GM23338 (cell line): Measurements from ENCODE around the gene APOB. TPM values are rescaled to one million over a fixed set of nuclear protein-coding genes. Genes with fewer than 3 reads are reported as not detected.

ENCODE experiments used
- ATAC-seq: fragments of 200-7000 bp; cut with Tn5 transposase; 3 replicates; pipeline ENCODE4 v1.9.1; 2020
- DNase-seq: peaks from one replicate; pipeline ENCODE4 v3.0.0-alpha.2; 2015; ENCODE audit warnings: low spot score
- H2AFZ ChIP-seq: fragments of 200-600 bp; sonication (generic); 2 replicates; pipeline ENCODE4 v1.8.0; 2016; ENCODE audit warnings: antibody characterized with exemption, mild to moderate bottlenecking, moderate library complexity
- H3F3A ChIP-seq: fragments of 200-600 bp; sonication (generic); replicated peaks from 2 replicates; pipeline ENCODE4 v1.8.0; 2017; ENCODE audit warnings: antibody characterized with exemption, mixed run types, low read depth
- H3K27ac ChIP-seq: fragments of 200-600 bp; sonication (generic); 2 replicates; pipeline ENCODE4 v1.6.1; 2016; ENCODE audit warnings: low read depth
- H3K27me3 ChIP-seq: fragments of 200-600 bp; sonication (generic); 2 replicates; pipeline ENCODE4 v1.8.0; 2016; ENCODE audit warnings: mild to moderate bottlenecking, mixed run types, moderate library complexity; ENCODE audit not compliant: insufficient read depth
- H3K36me3 ChIP-seq: fragments of 200-600 bp; sonication (generic); 2 replicates; pipeline ENCODE4 v1.8.0; 2016; ENCODE audit warnings: mild to moderate bottlenecking; ENCODE audit not compliant: insufficient read depth
- H3K4me1 ChIP-seq: fragments of 200-600 bp; sonication (generic); 2 replicates; pipeline ENCODE4 v1.8.0; 2016; ENCODE audit warnings: mild to moderate bottlenecking, moderate library complexity; ENCODE audit not compliant: insufficient read depth
- H3K4me2 ChIP-seq: fragments of 200-600 bp; sonication (generic); 2 replicates; pipeline ENCODE4 v1.7.1; 2017; ENCODE audit warnings: mixed run types
- H3K4me3 ChIP-seq: fragments of 200-600 bp; sonication (generic); 2 replicates; pipeline ENCODE4 v1.6.1; 2016; ENCODE audit warnings: mixed run types
- H3K79me2 ChIP-seq: fragments of 200-600 bp; sonication (generic); replicated peaks from 2 replicates; pipeline ENCODE4 v1.8.0; 2017; ENCODE audit warnings: mild to moderate bottlenecking; ENCODE audit not compliant: insufficient read depth
- H3K9me2 ChIP-seq: fragments of 200-600 bp; sonication (generic); 2 replicates; pipeline ENCODE4 v1.8.0; 2017; ENCODE audit not compliant: insufficient read depth
- H4K20me1 ChIP-seq: fragments of 200-600 bp; sonication (generic); replicated peaks from 2 replicates; pipeline ENCODE4 v1.8.0; 2017; ENCODE audit warnings: mild to moderate bottlenecking; ENCODE audit not compliant: insufficient read depth
- H3K27ac Mint-ChIP-seq: 2 replicates; pipeline ENCODE4 v1.8.0; 2020; ENCODE audit warnings: inconsistent platforms, mild to moderate bottlenecking, moderate library complexity, mixed read lengths
- H3K27me3 Mint-ChIP-seq: 3 replicates; pipeline ENCODE4 v1.8.0; 2022; ENCODE audit warnings: low read depth, mild to moderate bottlenecking, moderate library complexity, mixed read lengths, inconsistent platforms; ENCODE audit not compliant: insufficient read depth, poor library complexity
- H3K36me3 Mint-ChIP-seq: 3 replicates; pipeline ENCODE4 v1.8.0; 2021; ENCODE audit warnings: low read depth, mild to moderate bottlenecking, inconsistent platforms, moderate library complexity, mixed read lengths
- H3K4me1 Mint-ChIP-seq: 3 replicates; pipeline ENCODE4 v1.8.0; 2020; ENCODE audit warnings: mild to moderate bottlenecking, inconsistent platforms, mixed read lengths
- H3K4me3 Mint-ChIP-seq: 3 replicates; pipeline ENCODE4 v1.8.0; 2021; ENCODE audit warnings: moderate library complexity, mild to moderate bottlenecking, inconsistent platforms, mixed read lengths
- H3K9me3 Mint-ChIP-seq: 3 replicates; pipeline ENCODE4 v1.8.0; 2020; ENCODE audit warnings: moderate library complexity, mild to moderate bottlenecking, inconsistent platforms, mixed read lengths
- CREB1 ChIP-seq: fragments of 250-450 bp; sonication (Bioruptor Pico); IDR thresholded peaks from 2 replicates; pipeline ENCODE4 v1.5.0; 2020; ENCODE audit warnings: low read depth, mild to moderate bottlenecking, moderate library complexity
- EZH2phosphoT487 ChIP-seq: fragments of 200-600 bp; sonication (generic); IDR thresholded peaks from one replicate; pipeline ENCODE4 v1.8.1; 2018; ENCODE audit warnings: antibody characterized with exemption; ENCODE audit not compliant: unreplicated experiment
- JUNB ChIP-seq: IDR thresholded peaks from one replicate; pipeline ENCODE4 v1.6.1; 2016; ENCODE audit warnings: antibody characterized with exemption; ENCODE audit not compliant: unreplicated experiment
- NANOG ChIP-seq: IDR thresholded peaks from 2 replicates; pipeline ENCODE4 v1.6.1; 2016; ENCODE audit warnings: antibody characterized with exemption, borderline replicate concordance
- POLR2AphosphoS5 ChIP-seq: IDR thresholded peaks from 2 replicates; pipeline ENCODE4 v1.6.1; 2016; ENCODE audit warnings: antibody characterized with exemption, low read depth
- STAT1 ChIP-seq: IDR thresholded peaks from one replicate; pipeline ENCODE4 v1.6.1; 2016; ENCODE audit warnings: antibody characterized with exemption; ENCODE audit not compliant: unreplicated experiment
- ZNF114 ChIP-seq: fragments of 250-450 bp; sonication (Bioruptor Pico); IDR thresholded peaks from 2 replicates; pipeline ENCODE4 v1.5.0; 2020; ENCODE audit warnings: mild to moderate bottlenecking, moderate library complexity
- ZNF331 ChIP-seq: fragments of 250-450 bp; sonication (Bioruptor Pico); IDR thresholded peaks from 2 replicates; pipeline ENCODE4 v1.5.0; 2020; ENCODE audit warnings: low read depth, mild to moderate bottlenecking, moderate library complexity
- polyA plus RNA-seq: library from polyadenylated mRNA; unstranded; fragments of >200 nt; fragmentation: Nextera tagmentation; extraction: Ambion mirVana; gene quantifications from 2 replicates; pipeline ENCODE4 v1.2.1, GENCODE V29; 2016
- total RNA-seq: library from RNA; depleted of rRNA; stranded (reverse); fragments of >200 nt; shearing (Covaris generic); gene quantifications from 2 replicates; pipeline ENCODE4 v1.2.3, GENCODE V29; 2014
- TF ChIP-seq, protein P1 (sequence below): fragments of 250-450 bp; sonication (Bioruptor Pico); IDR thresholded peaks from 2 replicates; pipeline ENCODE4 v1.5.0; 2020; ENCODE audit warnings: mild to moderate bottlenecking, moderate library complexity
- TF ChIP-seq, protein P2 (sequence below), 2 experiments: fragments of 200-600 bp in 1 of 2; sonication (generic) in 1 of 2; conservative IDR thresholded peaks; 2 replicates each; pipeline versions ENCODE4 v1.5.1 to v1.6.1; 2016 to 2017; ENCODE audit warnings: antibody characterized with exemption in 2 of 2, low read depth in 2 of 2, mild to moderate bottlenecking in 2 of 2, moderate library complexity in 1 of 2
- TF ChIP-seq, protein P3 (sequence below): IDR thresholded peaks from one replicate; pipeline ENCODE4 v1.6.1; 2018; ENCODE audit warnings: antibody characterized with exemption; ENCODE audit not compliant: unreplicated experiment

APOB gene
- total and polyA plus RNA-seq, 2 experiments from 2014 or later, result 0.08 to 0.56 TPM

DNA sequence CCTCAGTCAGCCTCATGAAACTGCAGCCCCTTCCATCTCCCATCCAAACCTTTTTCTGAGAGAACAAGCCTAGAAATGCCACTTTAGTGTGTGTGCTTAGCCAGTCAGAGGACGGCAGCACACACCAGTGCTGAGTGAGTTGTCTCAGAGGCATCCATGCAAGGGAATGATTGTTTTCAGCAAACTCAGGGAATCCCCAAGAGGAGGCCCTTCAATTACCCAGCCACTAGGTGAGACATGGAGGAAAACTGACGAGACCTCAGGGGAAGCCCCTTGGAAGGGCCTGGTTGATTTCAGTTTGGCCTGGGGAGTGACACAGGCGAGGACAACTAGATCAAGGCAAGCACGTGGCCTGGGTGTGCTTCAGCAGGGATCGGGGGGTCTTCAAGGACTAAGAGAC lies 49.7 kb downstream of the APOB start (continued):
- TF ChIP-seq, protein P1, sequence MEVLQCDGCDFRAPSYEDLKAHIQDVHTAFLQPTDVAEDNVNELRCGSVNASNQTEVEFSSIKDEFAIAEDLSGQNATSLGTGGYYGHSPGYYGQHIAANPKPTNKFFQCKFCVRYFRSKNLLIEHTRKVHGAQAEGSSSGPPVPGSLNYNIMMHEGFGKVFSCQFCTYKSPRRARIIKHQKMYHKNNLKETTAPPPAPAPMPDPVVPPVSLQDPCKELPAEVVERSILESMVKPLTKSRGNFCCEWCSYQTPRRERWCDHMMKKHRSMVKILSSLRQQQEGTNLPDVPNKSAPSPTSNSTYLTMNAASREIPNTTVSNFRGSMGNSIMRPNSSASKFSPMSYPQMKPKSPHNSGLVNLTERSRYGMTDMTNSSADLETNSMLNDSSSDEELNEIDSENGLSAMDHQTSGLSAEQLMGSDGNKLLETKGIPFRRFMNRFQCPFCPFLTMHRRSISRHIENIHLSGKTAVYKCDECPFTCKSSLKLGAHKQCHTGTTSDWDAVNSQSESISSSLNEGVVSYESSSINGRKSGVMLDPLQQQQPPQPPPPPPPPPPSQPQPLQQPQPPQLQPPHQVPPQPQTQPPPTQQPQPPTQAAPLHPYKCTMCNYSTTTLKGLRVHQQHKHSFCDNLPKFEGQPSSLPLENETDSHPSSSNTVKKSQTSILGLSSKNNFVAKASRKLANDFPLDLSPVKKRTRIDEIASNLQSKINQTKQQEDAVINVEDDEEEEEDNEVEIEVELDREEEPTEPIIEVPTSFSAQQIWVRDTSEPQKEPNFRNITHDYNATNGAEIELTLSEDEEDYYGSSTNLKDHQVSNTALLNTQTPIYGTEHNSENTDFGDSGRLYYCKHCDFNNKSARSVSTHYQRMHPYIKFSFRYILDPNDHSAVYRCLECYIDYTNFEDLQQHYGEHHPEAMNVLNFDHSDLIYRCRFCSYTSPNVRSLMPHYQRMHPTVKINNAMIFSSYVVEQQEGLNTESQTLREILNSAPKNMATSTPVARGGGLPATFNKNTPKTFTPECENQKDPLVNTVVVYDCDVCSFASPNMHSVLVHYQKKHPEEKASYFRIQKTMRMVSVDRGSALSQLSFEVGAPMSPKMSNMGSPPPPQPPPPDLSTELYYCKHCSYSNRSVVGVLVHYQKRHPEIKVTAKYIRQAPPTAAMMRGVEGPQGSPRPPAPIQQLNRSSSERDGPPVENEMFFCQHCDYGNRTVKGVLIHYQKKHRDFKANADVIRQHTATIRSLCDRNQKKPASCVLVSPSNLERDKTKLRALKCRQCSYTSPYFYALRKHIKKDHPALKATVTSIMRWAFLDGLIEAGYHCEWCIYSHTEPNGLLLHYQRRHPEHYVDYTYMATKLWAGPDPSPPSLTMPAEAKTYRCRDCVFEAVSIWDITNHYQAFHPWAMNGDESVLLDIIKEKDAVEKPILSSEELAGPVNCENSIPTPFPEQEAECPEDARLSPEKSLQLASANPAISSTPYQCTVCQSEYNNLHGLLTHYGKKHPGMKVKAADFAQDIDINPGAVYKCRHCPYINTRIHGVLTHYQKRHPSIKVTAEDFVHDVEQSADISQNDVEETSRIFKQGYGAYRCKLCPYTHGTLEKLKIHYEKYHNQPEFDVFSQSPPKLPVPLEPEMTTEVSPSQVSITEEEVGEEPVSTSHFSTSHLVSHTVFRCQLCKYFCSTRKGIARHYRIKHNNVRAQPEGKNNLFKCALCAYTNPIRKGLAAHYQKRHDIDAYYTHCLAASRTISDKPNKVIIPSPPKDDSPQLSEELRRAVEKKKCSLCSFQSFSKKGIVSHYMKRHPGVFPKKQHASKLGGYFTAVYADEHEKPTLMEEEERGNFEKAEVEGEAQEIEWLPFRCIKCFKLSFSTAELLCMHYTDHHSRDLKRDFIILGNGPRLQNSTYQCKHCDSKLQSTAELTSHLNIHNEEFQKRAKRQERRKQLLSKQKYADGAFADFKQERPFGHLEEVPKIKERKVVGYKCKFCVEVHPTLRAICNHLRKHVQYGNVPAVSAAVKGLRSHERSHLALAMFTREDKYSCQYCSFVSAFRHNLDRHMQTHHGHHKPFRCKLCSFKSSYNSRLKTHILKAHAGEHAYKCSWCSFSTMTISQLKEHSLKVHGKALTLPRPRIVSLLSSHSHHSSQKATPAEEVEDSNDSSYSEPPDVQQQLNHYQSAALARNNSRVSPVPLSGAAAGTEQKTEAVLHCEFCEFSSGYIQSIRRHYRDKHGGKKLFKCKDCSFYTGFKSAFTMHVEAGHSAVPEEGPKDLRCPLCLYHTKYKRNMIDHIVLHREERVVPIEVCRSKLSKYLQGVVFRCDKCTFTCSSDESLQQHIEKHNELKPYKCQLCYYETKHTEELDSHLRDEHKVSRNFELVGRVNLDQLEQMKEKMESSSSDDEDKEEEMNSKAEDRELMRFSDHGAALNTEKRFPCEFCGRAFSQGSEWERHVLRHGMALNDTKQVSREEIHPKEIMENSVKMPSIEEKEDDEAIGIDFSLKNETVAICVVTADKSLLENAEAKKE (CRISPR knock-in tag), result no peak
- TF ChIP-seq NANOG (no peak), POLR2AphosphoS5 (no peak)

DNA sequence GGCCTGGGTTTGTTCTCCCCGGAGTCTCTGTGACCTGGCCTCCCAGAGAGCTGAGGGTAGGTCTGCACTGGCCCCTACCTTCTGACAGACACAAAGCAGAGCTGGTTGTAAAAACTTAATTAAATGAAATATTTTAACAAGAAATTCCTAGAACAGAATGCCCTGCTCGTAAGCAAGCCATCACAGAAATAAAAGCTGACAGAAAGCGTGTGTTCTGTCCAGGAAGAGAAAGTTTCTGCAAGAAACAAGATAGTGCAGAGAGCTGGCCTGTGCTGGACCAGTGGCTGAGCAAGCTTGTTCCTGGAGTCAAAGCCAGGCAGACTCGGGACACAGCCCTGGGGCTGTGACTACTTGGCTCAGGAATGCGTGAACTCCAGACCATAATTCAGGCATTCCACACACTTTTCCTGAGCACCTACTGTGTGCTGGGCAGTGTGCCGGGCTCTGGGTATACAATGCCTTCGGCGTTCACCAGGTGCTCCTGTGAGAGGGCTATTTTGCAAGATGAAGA lies 51.6 kb downstream of the APOB start:
- DNase-seq, result peak; percentile 32
- no peak overlapping the region for H3K4me3 Mint-ChIP-seq
- H3K4me1 Mint-ChIP-seq, result peaks cover 4% of the 10 kb centered on the region; the same call in 1 of the 3 replicates
- H3K27ac Mint-ChIP-seq, result no peak overlapping the region
- H3K27me3 ChIP-seq, result no peaks in the 10 kb centered on the region
- H3K36me3 Mint-ChIP-seq, result no peaks in the 10 kb centered on the region
- no peaks in the 10 kb centered on the region for H3K9me3 Mint-ChIP-seq
- H3K79me2 ChIP-seq, result no peaks in the 10 kb centered on the region
- no peak overlapping the region for H2AFZ ChIP-seq
- H3K27me3 Mint-ChIP-seq, result peaks cover 11% of the 10 kb centered on the region
- H3K27ac ChIP-seq, result no peak overlapping the region
- H4K20me1 ChIP-seq, result no peaks in the 10 kb centered on the region
- no peaks in the 10 kb centered on the region for H3F3A ChIP-seq
- H3K9me2 ChIP-seq, result peaks cover 6% of the 10 kb centered on the region
- no peaks in the 10 kb centered on the region for H3K36me3 ChIP-seq
- no peak overlapping the region for H3K4me3 ChIP-seq
- H3K4me1 ChIP-seq, result no peaks in the 10 kb centered on the region
- no peak overlapping the region for H3K4me2 ChIP-seq
- peak; percentile 46 for ATAC-seq
- TF ChIP-seq, protein P2, sequence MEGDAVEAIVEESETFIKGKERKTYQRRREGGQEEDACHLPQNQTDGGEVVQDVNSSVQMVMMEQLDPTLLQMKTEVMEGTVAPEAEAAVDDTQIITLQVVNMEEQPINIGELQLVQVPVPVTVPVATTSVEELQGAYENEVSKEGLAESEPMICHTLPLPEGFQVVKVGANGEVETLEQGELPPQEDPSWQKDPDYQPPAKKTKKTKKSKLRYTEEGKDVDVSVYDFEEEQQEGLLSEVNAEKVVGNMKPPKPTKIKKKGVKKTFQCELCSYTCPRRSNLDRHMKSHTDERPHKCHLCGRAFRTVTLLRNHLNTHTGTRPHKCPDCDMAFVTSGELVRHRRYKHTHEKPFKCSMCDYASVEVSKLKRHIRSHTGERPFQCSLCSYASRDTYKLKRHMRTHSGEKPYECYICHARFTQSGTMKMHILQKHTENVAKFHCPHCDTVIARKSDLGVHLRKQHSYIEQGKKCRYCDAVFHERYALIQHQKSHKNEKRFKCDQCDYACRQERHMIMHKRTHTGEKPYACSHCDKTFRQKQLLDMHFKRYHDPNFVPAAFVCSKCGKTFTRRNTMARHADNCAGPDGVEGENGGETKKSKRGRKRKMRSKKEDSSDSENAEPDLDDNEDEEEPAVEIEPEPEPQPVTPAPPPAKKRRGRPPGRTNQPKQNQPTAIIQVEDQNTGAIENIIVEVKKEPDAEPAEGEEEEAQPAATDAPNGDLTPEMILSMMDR (conservative IDR thresholded peaks at IDR 0.05; ENCODE audit: low read depth in 2 of 2), result no peak
- TF ChIP-seq ZNF331 (CRISPR knock-in tag) (no peak), JUNB (no peak), POLR2AphosphoS5 (no peak), EZH2phosphoT487 (no peak), ZNF114 (CRISPR knock-in tag) (no peak), STAT1 (no peak), NANOG (no peak), CREB1 (CRISPR knock-in tag) (no peak)
- TF ChIP-seq, protein P3, sequence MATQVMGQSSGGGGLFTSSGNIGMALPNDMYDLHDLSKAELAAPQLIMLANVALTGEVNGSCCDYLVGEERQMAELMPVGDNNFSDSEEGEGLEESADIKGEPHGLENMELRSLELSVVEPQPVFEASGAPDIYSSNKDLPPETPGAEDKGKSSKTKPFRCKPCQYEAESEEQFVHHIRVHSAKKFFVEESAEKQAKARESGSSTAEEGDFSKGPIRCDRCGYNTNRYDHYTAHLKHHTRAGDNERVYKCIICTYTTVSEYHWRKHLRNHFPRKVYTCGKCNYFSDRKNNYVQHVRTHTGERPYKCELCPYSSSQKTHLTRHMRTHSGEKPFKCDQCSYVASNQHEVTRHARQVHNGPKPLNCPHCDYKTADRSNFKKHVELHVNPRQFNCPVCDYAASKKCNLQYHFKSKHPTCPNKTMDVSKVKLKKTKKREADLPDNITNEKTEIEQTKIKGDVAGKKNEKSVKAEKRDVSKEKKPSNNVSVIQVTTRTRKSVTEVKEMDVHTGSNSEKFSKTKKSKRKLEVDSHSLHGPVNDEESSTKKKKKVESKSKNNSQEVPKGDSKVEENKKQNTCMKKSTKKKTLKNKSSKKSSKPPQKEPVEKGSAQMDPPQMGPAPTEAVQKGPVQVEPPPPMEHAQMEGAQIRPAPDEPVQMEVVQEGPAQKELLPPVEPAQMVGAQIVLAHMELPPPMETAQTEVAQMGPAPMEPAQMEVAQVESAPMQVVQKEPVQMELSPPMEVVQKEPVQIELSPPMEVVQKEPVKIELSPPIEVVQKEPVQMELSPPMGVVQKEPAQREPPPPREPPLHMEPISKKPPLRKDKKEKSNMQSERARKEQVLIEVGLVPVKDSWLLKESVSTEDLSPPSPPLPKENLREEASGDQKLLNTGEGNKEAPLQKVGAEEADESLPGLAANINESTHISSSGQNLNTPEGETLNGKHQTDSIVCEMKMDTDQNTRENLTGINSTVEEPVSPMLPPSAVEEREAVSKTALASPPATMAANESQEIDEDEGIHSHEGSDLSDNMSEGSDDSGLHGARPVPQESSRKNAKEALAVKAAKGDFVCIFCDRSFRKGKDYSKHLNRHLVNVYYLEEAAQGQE, result no peak
